ENCODE measurements around the gene TMCC1. TPM values are rescaled to one million over a fixed set of nuclear protein-coding genes. Genes with fewer than 3 reads are reported as not detected.

TMCC1 gene
- total and polyA plus RNA-seq, 9 donors, result 26.8 to 37.8 (median 30.9) TPM

DNA sequence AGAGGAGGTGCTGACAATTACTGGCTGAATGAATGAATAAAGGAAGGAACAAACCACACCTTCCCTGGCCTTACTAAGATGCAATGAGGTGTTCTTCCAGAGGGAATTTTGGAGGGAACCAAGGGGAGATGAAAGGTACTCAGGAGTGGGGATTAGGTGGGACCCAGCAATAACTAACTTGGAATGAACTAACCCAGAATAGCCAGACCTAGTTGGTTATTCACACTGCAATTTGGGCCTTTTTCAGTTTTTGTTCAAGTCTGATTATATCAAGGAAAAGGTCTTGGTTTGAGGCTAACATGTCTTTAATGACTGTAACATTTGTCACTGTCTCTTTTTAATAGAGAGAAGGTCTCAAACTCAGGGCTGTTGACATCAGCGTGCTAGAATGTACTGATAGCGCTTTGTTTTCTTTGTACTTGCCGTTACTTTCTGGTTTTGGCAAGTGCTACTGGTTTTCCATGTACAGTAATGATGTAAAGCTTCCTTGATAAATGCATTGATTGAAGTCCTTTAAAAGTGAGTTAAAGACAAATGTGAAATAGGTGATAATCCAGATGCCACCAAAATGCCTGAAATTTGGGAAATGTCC, 283.8 kb downstream of the TMCC1 start:
- peak overlapping the region; percentile 50 for H3K27ac ChIP-seq (ENCODE audit: low read length)

DNA sequence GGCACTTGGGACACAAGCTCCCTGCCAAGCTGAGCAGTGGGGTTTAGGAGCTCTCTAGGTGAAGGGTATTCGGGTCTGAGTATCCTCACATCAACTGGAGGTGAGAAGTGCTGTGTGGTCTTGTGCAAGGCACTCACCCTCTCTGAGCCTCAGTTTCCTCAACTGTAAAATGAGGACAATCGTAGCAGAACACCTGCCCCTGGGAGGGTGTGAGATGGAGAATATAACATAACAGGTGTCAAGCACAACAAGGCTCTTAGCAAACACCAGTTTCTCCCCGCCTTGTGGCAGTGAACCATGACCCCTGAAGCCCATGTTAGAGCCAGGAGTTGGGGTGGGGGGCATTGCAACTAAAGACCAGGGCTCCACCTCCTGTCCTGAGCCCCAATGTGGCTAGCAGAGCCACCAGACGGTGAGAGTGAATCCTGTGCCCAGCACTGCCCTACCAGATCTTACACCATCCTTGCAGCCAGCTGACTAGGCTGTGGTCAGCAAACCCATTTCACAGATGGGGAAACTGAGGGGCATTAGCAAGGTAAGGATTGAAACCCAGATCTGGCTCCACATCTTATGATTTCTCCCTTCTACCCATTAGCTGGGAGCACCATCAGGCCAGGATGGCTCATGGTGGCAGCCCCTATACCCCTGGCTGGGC, 284.4 kb downstream of the TMCC1 start:
- Histone ChIP-seq H3K9me3 (replicated peaks; ENCODE audit: control insufficient read depth, low read depth, low read length) (no peaks in the 10 kb centered on the region), H3K4me1 (ENCODE audit: control insufficient read depth, insufficient read depth, low read length) (peaks cover 66% of the 10 kb centered on the region), H3K27me3 (ENCODE audit: control insufficient read depth, insufficient read depth, low read length) (peaks cover 6% of the 10 kb centered on the region), H3K27ac (ENCODE audit: low read length) (peak overlapping the region; percentile 50), H3K4me3 (ENCODE audit: low read length) (no peak overlapping the region), H3K36me3 (ENCODE audit: control insufficient read depth, insufficient read depth, low read length) (peaks cover 4% of the 10 kb centered on the region)
- no peak for DNase-seq
- 60% methylated on average over 1 of the region's 4 CpGs for WGBS (ENCODE audit: insufficient coverage)

More for the DNA sequence above, 283.8 kb downstream of the TMCC1 start:
- H3K4me3 ChIP-seq (ENCODE audit: low read length), result no peak overlapping the region
- H3K4me1 ChIP-seq (ENCODE audit: control insufficient read depth, insufficient read depth, low read length), result peaks cover 65% of the 10 kb centered on the region
- WGBS (ENCODE audit: insufficient coverage), result 34% methylated on average over 3 of the region's 3 CpGs
- H3K36me3 ChIP-seq (ENCODE audit: control insufficient read depth, insufficient read depth, low read length), result peaks cover 2% of the 10 kb centered on the region
- no peaks in the 10 kb centered on the region for H3K9me3 ChIP-seq (replicated peaks; ENCODE audit: control insufficient read depth, low read depth, low read length)
- peaks cover 6% of the 10 kb centered on the region for H3K27me3 ChIP-seq (ENCODE audit: control insufficient read depth, insufficient read depth, low read length)
- DNase-seq, result no peak

DNA sequence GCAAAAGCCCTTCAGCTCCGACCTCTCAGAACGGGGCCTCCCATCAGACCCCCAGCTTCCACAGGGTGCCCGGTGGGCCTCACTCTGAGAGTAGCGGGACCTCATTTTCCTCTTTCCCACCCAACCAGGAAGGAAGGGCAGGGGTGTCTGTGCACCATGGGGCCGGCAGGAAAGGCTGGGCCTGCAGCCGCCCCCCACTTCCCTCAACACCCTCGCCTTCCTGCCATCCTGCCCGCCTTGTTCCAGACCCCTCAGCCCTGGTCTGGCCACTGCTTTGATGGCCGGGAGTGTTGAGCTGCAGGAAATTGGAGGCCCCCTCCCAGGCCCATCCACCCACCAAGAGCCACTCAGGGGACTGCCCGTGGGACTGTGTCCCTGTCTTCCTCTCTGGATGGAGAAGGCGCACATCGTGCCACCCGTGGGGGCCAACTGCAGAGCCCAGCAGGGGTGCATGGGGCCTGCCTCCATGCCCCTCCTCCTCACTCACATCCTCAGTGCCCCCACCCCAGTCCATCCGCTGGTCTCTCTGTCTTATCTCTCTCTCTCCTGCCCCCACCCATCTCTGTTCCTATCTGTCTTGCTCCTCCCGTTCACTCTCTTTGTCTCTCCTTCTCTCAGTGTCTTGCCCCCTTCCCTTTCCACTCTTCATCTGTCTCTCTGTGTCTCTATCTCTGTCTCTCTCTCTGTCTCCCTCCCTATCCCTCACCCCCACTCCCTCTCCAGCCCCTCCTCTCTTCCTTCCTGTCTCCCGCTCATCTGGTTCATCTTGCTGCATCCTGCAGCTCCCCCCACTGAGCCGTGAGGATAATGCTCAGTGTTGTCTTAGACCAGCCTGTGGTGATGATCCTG, 285.2 kb downstream of the TMCC1 start:
- Histone ChIP-seq H3K27me3 (ENCODE audit: control insufficient read depth, insufficient read depth, low read length) (peaks cover 6% of the 10 kb centered on the region), H3K27ac (ENCODE audit: low read length) (peak overlapping the region; percentile 92), H3K4me3 (ENCODE audit: low read length) (no peak overlapping the region), H3K4me1 (ENCODE audit: control insufficient read depth, insufficient read depth, low read length) (peaks cover 73% of the 10 kb centered on the region), H3K9me3 (replicated peaks; ENCODE audit: control insufficient read depth, low read depth, low read length) (no peaks in the 10 kb centered on the region), H3K36me3 (ENCODE audit: control insufficient read depth, insufficient read depth, low read length) (peaks cover 4% of the 10 kb centered on the region)
- DNase-seq, result peak; percentile 82
- WGBS (ENCODE audit: insufficient coverage), result 62% methylated on average over 8 of the region's 17 CpGs

DNA sequence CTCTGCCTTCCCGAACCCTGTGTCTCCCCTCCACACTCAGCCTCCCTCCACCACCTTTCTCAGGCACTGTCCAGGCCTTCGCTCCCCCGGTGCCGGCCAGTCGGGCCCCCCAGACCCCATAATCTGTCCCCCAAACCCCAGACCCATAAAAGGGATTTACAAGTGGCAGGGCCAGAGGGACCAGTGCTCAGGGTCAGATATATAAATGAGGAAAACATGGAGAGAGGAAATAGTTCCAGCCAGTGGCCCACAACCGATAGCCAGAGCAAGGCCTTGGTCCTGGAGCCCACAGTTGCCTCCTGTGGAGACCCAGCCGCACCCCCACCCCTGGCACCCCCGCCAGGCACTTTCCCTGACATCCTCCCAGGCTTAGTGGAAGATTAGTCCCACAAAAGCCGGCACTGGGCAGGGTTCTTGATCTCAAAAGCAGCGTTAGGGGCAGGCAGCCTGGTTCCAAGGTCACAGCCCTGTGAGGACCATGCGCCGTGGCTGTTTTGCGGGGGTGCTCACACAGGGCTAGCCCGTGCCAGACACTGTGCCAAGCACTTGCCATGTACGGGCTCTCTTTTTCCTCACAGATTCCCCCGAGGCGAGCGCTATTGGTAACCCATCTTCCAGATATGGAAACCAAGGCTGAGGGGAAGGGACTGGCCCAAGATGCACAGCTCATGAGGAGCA, 286.0 kb downstream of the TMCC1 start:
- peaks cover 6% of the 10 kb centered on the region for H3K27me3 ChIP-seq (ENCODE audit: control insufficient read depth, insufficient read depth, low read length)
- H3K4me3 ChIP-seq (ENCODE audit: low read length), result peak overlapping the region; percentile 56
- H3K27ac ChIP-seq (ENCODE audit: low read length), result peak overlapping the region; percentile 92
- no peaks in the 10 kb centered on the region for H3K9me3 ChIP-seq (replicated peaks; ENCODE audit: control insufficient read depth, low read depth, low read length)
- peaks cover 75% of the 10 kb centered on the region for H3K4me1 ChIP-seq (ENCODE audit: control insufficient read depth, insufficient read depth, low read length)
- 62% methylated on average over 11 of the region's 18 CpGs for WGBS (ENCODE audit: insufficient coverage)
- peaks cover 8% of the 10 kb centered on the region for H3K36me3 ChIP-seq (ENCODE audit: control insufficient read depth, insufficient read depth, low read length)
- no peak for DNase-seq

DNA sequence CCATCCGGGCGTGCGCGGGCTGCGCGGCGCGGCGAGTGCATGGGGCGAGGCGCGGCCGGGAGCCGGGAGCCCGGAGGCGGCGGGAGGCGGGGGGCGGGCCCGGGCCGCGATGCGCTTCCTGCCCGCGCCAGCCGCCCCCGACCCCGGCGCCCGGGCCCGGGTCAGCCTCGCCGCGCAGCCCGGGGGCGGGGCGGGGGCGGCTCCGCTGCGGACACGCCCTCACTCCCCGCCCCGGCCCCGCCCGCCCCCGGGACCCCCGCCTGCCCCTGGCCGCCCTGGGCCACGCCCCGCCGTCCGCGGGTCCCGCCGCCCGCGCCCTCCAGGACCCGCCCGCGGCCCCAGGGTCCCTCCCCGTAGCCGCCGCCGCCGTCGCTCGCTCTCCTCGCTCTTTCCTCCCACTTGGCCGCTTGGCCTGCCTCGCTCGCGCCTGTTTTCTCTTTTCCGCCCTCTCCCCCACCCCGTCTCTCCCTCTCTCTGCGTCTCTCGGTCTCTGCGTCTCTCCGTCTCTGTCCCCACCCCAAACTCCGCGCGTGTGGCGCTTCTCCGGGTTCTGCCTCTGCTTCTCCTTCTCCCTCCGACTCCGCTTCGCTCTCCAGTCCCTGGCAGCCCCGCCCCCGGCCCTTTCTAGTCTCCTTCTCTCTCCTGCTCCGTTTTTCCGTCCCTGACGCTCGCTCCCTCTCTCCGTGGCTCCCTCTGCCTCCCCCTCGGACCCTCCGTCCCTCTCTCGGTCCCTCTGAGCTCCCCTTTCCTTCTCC, 286.7 kb downstream of the TMCC1 start, which contains the start of gene PLXND1:
TSS of gene PLXND1 (minus strand) at position 41 of the 755 bp plus-strand sequence. CDS start at position 4, 37 bp downstream.
- no peaks in the 10 kb centered on the region for H3K9me3 ChIP-seq (replicated peaks; ENCODE audit: control insufficient read depth, low read depth, low read length)
- peak; percentile 90 for DNase-seq
- under 1% methylated on average over 89 of the region's 96 CpGs for WGBS (ENCODE audit: insufficient coverage)
- peak within 1 kb of the TSS; percentile 61 for H3K4me3 ChIP-seq (ENCODE audit: low read length)
- H3K36me3 ChIP-seq (ENCODE audit: control insufficient read depth, insufficient read depth, low read length), result peaks cover 13% of the 10 kb centered on the region
- H3K27ac ChIP-seq (ENCODE audit: low read length), result peak within 1 kb of the TSS; percentile 92
- H3K4me1 ChIP-seq (ENCODE audit: control insufficient read depth, insufficient read depth, low read length), result peaks cover 74% of the 10 kb centered on the region
- peaks cover 6% of the 10 kb centered on the region for H3K27me3 ChIP-seq (ENCODE audit: control insufficient read depth, insufficient read depth, low read length)

DNA sequence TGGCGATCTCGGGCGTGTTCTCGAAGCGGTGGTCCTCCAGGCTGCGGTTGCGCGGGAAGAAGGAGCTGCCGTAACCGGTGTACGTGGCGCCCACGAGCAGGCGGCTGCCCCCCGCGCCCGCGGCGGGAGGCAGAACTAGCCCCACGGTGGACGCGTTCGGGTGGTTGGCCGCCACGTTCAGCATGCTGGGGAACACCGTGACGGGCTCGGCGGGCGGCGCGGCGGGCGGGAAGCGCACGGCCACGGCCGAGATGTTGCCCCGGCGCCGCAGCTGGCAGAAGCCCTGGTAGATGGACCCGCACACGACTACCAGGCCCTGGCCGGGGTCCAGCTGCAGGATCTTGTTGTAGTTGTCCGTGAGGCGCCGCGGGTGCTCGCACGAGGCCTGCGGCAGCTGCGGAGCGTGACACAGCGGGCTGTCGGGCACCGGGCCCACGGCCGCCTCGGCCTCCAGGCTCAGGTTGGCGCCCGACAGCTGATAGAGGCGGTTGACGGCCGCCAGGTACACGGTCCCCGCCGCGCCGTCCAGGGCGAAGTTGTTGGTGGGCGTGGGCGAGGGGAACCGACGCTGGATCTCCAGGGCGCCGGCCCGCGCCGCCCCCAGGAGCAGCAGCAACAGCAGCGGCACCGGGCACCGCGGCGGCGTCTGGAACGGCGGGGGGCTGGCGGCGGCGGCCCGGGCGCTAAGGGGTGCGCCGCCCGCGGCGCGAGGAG, 287.4 kb downstream of the TMCC1 start:
- Histone ChIP-seq H3K4me1 (ENCODE audit: control insufficient read depth, insufficient read depth, low read length) (peaks cover 73% of the 10 kb centered on the region), H3K27me3 (ENCODE audit: control insufficient read depth, insufficient read depth, low read length) (peaks cover 6% of the 10 kb centered on the region), H3K9me3 (replicated peaks; ENCODE audit: control insufficient read depth, low read depth, low read length) (no peaks in the 10 kb centered on the region), H3K27ac (ENCODE audit: low read length) (peak overlapping the region; percentile 51), H3K4me3 (ENCODE audit: low read length) (peak overlapping the region; percentile 61), H3K36me3 (ENCODE audit: control insufficient read depth, insufficient read depth, low read length) (peaks cover 16% of the 10 kb centered on the region)
- WGBS (ENCODE audit: insufficient coverage), result under 1% methylated on average over 97 of the region's 98 CpGs
- peak; percentile 67 for DNase-seq

DNA sequence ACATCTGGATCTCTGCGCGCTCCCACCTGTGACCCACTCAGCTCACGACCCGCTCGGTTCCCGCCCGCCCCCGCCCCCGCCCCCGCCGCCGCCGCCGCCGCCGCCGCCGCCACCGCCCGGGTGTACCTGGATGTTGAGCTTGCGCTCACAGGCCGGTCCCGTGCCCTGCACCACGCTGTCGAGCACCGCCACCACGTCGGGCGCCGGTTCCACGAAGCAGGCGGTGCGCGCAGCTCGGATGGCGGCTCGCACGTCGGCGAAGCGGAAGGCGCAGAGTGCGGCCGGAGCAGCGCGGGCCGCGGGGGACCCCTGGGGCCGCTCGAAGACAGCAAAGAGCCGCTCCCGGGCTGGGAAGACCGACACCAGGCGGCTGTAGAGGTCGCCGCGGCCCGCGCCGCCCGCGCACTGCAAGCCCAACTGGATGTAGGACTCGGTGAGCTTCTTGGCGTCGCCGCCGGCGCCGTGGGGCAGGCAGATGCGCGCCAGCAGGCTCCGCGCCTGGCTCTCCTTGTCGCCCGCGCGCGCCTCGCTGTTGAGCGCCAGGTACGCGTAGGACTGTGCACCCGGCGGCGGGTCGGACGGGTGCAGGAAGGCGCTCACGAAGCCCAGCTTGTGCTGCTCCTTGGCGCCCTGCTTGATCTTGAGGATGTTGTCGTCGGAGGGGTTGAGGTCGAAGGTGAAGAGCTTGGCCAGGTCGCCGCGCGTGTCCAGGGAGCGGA, 288.1 kb downstream of the TMCC1 start:
- DNase-seq, result peak; percentile 76
- peaks cover 6% of the 10 kb centered on the region for H3K27me3 ChIP-seq (ENCODE audit: control insufficient read depth, insufficient read depth, low read length)
- no peaks in the 10 kb centered on the region for H3K9me3 ChIP-seq (replicated peaks; ENCODE audit: control insufficient read depth, low read depth, low read length)
- peak overlapping the region; percentile 51 for H3K27ac ChIP-seq (ENCODE audit: low read length)
- H3K36me3 ChIP-seq (ENCODE audit: control insufficient read depth, insufficient read depth, low read length), result peaks cover 16% of the 10 kb centered on the region
- peaks cover 75% of the 10 kb centered on the region for H3K4me1 ChIP-seq (ENCODE audit: control insufficient read depth, insufficient read depth, low read length)
- peak overlapping the region; percentile 61 for H3K4me3 ChIP-seq (ENCODE audit: low read length)
- WGBS (ENCODE audit: insufficient coverage), result under 1% methylated on average over 88 of the region's 98 CpGs

DNA sequence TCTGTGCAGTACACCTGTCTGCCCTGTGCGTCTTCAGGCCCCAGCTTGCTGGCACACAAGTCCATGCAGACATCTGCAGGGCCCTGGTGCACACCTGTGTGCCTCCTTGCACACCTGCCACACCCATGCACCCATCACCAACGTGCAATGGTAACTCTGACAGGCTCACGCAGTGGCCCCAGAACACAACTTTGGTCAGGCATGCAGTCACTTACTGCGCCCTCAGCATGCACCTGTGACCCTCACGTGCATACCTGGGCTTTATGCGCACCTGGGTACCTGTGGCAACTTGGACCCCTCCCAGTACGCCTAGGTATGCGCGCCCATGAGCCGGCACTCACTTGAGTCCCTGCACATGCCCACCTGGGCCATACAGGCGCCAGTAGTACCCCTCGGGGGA, 288.7 kb downstream of the TMCC1 start:
- H3K4me3 ChIP-seq (ENCODE audit: low read length), result peak overlapping the region; percentile 61
- peak overlapping the region; percentile 51 for H3K27ac ChIP-seq (ENCODE audit: low read length)
- no peak for DNase-seq
- H3K36me3 ChIP-seq (ENCODE audit: control insufficient read depth, insufficient read depth, low read length), result peaks cover 16% of the 10 kb centered on the region
- H3K9me3 ChIP-seq (replicated peaks; ENCODE audit: control insufficient read depth, low read depth, low read length), result no peaks in the 10 kb centered on the region
- peaks cover 77% of the 10 kb centered on the region for H3K4me1 ChIP-seq (ENCODE audit: control insufficient read depth, insufficient read depth, low read length)
- peaks cover 6% of the 10 kb centered on the region for H3K27me3 ChIP-seq (ENCODE audit: control insufficient read depth, insufficient read depth, low read length)
- 27% methylated on average over 12 of the region's 12 CpGs for WGBS (ENCODE audit: insufficient coverage)
